Coronary artery (tissue), 2 donors: ENCODE data around the gene ING4.

Experiments
- DNase-seq: peaks from one replicate; pipeline ENCODE4 v3.0.0-alpha.2; 2017; ENCODE audit warnings: low spot score
- H3K27ac ChIP-seq, 2 donors: fragments of 200-600 bp; sonication (generic); one replicate each; pipeline ENCODE4 v1.5.1; 2016 to 2019
- H3K4me3 ChIP-seq: fragments of 200-600 bp; sonication (generic); 2 replicates; pipeline ENCODE4 v1.5.1; 2016; ENCODE audit warnings: mild to moderate bottlenecking, moderate library complexity
- TF ChIP-seq, protein P1 (sequence below): fragments of 200-600 bp; sonication (generic); IDR thresholded peaks from one replicate; pipeline ENCODE4 v1.5.1; 2019; ENCODE audit warnings: antibody characterized with exemption

Gene ING4

GRCh38 chr12:6699259-6699988 is 36.5 kb upstream of the ING4 start:
- no peak overlapping the region for H3K27ac ChIP-seq
- TF ChIP-seq, protein P1, sequence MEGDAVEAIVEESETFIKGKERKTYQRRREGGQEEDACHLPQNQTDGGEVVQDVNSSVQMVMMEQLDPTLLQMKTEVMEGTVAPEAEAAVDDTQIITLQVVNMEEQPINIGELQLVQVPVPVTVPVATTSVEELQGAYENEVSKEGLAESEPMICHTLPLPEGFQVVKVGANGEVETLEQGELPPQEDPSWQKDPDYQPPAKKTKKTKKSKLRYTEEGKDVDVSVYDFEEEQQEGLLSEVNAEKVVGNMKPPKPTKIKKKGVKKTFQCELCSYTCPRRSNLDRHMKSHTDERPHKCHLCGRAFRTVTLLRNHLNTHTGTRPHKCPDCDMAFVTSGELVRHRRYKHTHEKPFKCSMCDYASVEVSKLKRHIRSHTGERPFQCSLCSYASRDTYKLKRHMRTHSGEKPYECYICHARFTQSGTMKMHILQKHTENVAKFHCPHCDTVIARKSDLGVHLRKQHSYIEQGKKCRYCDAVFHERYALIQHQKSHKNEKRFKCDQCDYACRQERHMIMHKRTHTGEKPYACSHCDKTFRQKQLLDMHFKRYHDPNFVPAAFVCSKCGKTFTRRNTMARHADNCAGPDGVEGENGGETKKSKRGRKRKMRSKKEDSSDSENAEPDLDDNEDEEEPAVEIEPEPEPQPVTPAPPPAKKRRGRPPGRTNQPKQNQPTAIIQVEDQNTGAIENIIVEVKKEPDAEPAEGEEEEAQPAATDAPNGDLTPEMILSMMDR, result no peak
- no peak for DNase-seq
- H3K4me3 ChIP-seq, result peak overlapping the region; percentile 76

GRCh38 chr12:6698352-6699046 is 35.6 kb upstream of the ING4 start:
- no peak overlapping the region for H3K4me3 ChIP-seq
- TF ChIP-seq, protein P1, result no peak
- H3K27ac ChIP-seq, result no peak overlapping the region
- DNase-seq, result no peak

DNA sequence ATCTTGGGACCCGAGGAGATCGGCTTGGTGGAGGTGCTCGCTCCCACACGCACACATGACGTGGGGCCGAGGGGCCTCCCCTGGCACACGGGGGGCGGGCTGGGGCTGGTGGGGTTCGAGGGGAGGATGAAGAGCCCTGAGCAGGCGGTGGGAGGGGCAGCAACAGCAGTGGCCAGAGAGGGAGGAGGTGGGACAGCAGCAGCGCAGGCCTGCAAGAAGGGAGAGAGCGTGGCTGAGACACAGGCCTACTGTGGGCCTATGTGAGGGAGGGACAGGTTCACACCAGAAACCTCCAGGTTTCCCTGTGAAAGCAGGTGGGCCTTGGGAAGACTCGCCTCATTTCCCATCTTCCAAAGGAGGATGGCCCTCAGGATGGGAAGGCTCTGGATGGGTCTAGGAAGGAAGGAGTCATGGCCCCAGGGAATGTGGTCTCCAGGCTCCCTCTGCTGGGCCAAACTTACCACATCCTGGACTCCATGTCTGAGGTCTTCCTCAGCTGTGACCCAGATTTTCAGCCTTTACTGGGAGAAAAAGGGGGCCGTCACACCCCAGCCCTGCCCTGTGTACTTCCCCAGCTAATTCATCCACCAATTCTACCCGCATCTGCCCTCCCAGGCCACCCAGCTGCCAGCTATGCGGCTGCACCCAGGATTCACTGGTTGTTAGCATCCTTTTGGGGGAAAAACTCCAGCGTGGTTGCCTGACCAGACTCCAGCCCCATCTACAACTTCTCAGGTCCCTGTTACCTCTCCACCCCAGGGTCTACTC is 34.8 kb upstream of the ING4 start:
- no peak overlapping the region for H3K27ac ChIP-seq
- no peak overlapping the region for H3K4me3 ChIP-seq
- TF ChIP-seq, protein P1, result no peak
- no peak for DNase-seq

GRCh38 chr12:6696690-6697583 is 34.0 kb upstream of the ING4 start:
- TF ChIP-seq, protein P1, result no peak
- Histone ChIP-seq H3K27ac (no peak overlapping the region), H3K4me3 (no peak overlapping the region)
- DNase-seq, result no peak

GRCh38 chr12:6695313-6696045 is 32.6 kb upstream of the ING4 start:
- TF ChIP-seq, protein P1, result no peak
- DNase-seq, result no peak

DNA sequence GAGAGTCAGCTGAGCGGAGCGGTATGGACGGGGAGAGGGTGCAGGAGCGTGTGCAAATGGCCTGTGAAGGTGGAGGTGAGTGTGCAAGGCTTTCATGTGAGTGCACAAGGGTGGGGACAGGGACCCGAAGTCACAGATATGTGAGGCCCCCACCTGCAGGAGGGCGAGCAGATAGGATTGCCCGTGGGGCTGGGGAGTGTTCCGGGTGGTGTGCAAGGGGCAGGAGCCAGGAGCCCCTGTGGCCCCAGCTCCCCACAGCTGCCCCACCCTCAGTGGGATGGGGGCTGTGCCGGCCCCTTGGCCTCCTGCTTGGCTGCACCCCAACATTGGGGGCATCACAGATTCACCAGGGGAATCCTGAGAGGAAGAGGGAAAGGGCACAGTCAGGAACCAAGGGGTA is 31.8 kb upstream of the ING4 start:
- TF ChIP-seq, protein P1, result no peak
- DNase-seq, result no peak
- Histone ChIP-seq H3K27ac (no peak overlapping the region), H3K4me3 (no peak overlapping the region)

More at GRCh38 chr12:6695313-6696045, 32.6 kb upstream of the ING4 start:
- H3K27ac ChIP-seq, result no peak overlapping the region
- no peak overlapping the region for H3K4me3 ChIP-seq
